DMS 273 (cell line): Measurements from ENCODE around the gene NAA16.
"Not testable (repeated sequence)": the region's sequence is repeated elsewhere in the genome, so short reads cannot be mapped to it uniquely, and the experiment has no call there.

Experiments
- DNase-seq: peaks from one replicate; lab custom pipeline; 2025; ENCODE audit not compliant: unreplicated experiment; lab: John Stamatoyannopoulos, UW

Gene NAA16

DNA sequence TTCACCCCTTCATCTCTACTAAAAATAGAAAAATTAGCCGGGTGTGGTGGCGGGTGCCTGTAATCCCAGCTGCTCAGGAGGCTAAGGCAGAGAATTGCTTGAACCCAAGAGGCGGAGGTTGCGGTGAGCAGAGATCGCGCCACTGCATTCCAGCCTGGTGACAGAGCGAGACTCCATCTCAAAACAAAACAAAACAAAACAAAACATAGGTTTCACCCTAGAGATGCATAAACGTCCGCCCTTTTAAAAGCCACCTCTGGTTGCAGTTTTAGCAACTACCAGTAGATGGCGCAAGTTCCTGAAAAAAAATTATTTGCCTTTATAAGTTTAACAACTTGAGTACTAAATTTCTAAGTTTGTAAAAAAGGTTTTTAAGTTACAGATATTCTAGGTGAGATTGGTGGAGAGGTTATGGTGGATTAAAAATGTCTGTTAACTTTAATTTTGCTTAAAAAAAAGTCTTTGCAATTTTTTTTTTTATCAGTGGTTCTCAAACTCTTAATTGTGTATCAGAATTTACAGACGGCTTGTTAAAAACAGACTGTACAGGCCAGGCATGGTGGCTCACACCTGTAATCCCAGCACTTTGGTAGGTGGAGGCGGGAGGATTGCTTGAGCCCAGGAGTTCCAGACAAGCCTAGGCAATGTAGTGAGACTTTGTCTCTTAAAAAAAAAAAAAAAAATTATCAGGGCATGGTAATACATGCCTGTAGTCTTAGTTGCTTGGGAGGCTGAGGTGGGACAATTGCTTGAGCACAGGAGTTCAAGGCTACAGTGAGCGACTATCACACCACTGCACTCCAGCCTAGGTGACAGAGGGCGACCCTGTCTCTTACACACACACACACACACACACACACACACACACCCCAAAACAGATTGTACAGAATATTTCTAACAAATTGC, 42.1 kb downstream of the NAA16 start:
- DNase-seq: peak; percentile 47

GRCh38 chr13:41354416-41354815, 43.3 kb downstream of the NAA16 start:
- DNase-seq: no peak

- DNase-seq: not testable (repeated sequence)
Measured at GRCh38 chr13:41356385-41356648, 45.2 kb downstream of the NAA16 start.

DNA sequence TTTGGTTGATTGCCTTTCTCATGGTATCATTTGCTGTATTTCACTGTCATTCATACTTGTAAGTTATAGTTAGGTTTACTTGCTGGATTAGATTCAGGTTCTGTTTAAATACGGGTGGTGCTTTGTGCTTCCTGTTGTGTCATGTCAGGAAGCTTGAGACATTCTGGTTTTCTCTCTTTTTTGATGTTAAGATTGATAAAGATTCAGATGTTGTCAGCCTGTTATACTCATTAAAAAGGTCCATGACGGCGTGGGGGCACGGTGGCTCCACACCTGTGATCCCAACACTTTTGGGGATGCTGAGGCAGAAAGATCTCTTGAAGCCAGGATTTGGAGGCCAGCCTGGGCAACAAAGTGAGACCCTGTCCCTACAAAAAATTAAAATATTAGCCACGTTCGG, 45.7 kb downstream of the NAA16 start:
- no peak for DNase-seq

DNA sequence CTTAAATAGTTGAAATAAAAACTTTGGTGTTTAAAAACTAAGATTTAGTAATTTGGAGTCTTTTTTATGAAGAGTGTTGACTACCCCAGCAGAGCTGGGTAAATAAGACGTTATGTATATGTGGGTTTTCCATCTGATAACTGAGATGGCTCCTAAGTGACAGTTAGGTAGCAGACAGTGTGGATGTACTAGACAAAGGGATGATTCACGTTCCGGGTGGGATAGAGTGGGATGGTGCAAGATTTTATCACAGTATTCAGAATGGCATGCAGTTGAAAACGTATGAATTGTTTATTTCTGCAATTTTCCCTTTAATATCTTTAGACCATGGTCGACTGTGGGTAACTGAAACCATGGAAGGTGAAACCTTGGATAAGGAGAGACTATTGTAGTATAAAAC, 50.4 kb downstream of the NAA16 start:
- no peak for DNase-seq

GRCh38 chr13:41364043-41364442, 53.0 kb downstream of the NAA16 start:
- DNase-seq: no peak

DNA sequence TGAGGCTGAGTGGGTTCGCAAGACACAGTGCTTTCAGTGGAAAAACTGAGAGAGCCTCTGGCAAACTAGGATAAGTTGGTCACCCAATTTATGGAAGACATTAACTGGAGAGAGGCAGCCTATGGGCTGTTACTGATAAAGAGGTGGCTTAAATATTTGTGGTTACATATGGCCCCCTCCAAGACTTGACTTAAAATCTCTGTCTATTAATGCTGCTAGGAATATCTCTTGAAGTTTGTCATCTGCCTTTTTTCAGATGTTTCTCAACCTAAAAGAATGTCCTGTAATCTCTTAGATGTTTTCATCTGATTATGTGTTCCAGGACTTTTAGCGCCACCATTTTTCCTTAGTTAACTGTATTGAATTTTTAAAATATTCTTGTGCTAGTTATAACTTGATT, 54.6 kb downstream of the NAA16 start:
- no peak for DNase-seq

GRCh38 chr13:41370736-41371135, 59.7 kb downstream of the NAA16 start:
- peak; percentile 27 for DNase-seq

DNA sequence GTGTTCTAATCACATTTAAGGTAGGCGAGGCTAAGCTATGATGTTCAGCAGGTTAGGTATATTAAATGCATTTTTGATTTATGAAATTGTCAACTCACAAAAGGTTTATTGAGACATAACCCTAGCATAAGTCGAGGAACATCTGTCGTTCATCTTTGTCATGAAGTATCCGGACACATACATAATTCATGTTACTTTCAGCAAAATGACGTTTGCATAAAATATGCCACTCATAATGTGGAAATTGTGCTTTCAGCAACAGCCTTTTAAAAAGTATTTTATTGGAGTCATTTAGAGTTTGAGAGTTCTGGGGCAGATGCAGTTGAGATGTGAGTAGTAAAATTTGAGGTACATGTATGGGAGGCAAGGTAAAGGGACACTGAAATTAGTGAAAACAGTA, 66.4 kb downstream of the NAA16 start:
- no peak for DNase-seq

DNA sequence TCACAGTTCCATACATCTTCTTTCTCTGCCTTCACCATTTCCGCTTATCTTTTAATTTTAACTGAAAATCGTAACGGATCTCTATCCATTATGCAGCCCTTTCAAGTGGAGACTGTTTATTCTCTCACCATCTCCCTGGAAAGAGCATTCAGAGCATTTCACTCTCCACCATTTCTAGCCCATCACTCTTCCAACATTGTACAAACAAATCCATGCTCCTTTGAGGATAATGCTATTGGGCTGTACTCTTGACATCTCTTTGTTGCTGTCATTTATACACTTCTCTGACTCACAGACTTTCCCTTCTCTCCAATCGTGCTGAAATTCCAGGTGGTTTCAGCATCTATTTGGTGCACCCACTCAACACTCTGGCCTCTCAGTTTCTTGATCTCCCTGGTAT, 71.4 kb downstream of the NAA16 start:
- DNase-seq: no peak

GRCh38 chr13:41383386-41383785, 72.3 kb downstream of the NAA16 start:
- no peak for DNase-seq

- DNase-seq: peak; percentile 17
Measured at GRCh38 chr13:41384749-41385503, 73.9 kb downstream of the NAA16 start.

- DNase-seq: no peak
Measured at GRCh38 chr13:41386211-41386610, 75.1 kb downstream of the NAA16 start.

- DNase-seq: no peak
Measured at GRCh38 chr13:41387576-41387975, 76.5 kb downstream of the NAA16 start.

- no peak for DNase-seq
Measured at GRCh38 chr13:41388143-41388881, 77.2 kb downstream of the NAA16 start.

DNA sequence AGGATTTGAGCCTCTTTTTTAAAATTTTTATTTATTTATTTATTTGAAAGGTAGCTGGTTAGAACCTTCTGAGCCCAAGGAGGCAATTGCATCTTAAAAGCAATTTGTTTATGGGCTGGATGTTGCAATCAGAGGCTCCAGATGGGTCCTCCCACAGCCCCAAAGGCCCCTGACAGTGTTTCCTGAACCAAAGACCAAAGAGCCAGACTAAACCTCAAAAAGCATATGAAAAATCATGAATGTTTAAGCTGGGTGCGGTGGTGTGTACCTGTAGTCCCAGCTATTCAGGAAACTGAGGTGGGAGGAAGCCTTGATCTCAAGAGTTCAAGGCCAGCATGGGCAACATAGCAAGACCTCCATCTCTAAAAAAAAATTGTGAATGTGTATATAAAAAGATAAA, 78.5 kb downstream of the NAA16 start:
- no peak for DNase-seq

DNA sequence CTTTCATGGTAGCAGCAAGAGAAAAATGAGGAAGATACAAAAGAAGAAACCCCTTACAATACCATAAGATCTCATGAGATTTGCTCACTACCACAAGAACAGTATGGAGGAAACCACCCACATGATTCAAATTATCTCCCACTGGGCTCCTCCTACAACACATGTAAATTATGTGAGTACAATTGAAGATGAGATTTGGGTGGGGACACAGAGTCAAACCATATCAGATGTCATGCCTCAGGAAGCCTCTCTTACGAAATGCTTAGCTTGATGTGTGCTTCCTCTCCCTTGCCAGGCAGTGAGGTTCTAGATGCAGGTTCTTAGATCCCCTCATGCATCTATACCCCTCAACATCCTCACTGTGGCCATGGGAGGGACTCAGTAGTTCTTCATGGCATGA, 83.1 kb downstream of the NAA16 start:
- no peak for DNase-seq

GRCh38 chr13:41398494-41399170, 87.6 kb downstream of the NAA16 start:
- no peak for DNase-seq

DNA sequence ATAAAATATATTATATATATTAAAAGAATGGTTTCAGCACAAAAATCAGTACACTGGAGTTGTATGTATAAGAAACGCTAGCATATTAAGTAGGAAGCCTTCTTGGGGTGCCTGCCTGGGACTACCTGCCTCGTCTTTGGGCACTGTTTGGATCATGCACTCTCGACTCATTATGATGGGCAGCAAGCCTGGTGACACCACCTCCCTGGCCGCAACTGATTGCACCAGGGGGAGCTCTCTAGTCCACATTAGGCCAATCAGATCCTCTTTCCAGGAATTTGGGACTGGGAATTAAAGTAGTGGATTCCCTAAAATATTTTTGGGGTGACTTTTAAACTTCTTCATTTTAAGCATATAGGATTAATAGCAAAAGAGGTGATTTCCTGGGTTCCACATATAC, 90.3 kb downstream of the NAA16 start:
- peak; percentile 17 for DNase-seq

- peak; percentile 4 for DNase-seq
Measured at GRCh38 chr13:41402691-41403511, 91.8 kb downstream of the NAA16 start.
